Mesothelial cell of epicardium (in vitro differentiated cells): ENCODE results near the gene DBNL. TPM values are rescaled to one million over a fixed set of nuclear protein-coding genes. Genes with fewer than 3 reads are reported as not detected.

Experiments
- DNase-seq, 2 experiments: peaks; one replicate each; pipeline ENCODE4 v3.0.0; 2021; ENCODE audit warnings: low spot score in 2 of 2; ENCODE audit not compliant: unreplicated experiment in 2 of 2
- H3K27ac Mint-ChIP-seq: 2 replicates; pipeline ENCODE4 v1.8.0; 2021; ENCODE audit warnings: mixed read lengths
- H3K27me3 Mint-ChIP-seq: 2 replicates; pipeline ENCODE4 v1.8.0; 2021; ENCODE audit warnings: low read depth, mixed read lengths
- H3K36me3 Mint-ChIP-seq: 2 replicates; pipeline ENCODE4 v1.8.0; 2021; ENCODE audit warnings: mixed read lengths
- H3K4me1 Mint-ChIP-seq: 2 replicates; pipeline ENCODE4 v1.8.0; 2021; ENCODE audit warnings: mixed read lengths
- H3K4me3 Mint-ChIP-seq: 2 replicates; pipeline ENCODE4 v1.8.0; 2021; ENCODE audit warnings: mild to moderate bottlenecking, moderate library complexity, mixed read lengths
- H3K9me3 Mint-ChIP-seq: 2 replicates; pipeline ENCODE4 v1.8.0; 2021; ENCODE audit warnings: mixed read lengths
- CTCF ChIP-seq: fragments of 200-600 bp; sonication (generic); IDR thresholded peaks from one replicate; pipeline ENCODE4 v1.5.0; 2021; ENCODE audit warnings: antibody characterized with exemption; ENCODE audit not compliant: unreplicated experiment
- total RNA-seq: library from RNA; stranded (reverse); gene quantifications from 3 replicates; pipeline ENCODE4 v1.2.1, GENCODE V29; 2021

DBNL gene
- total RNA-seq, 1 donor from 2014 or later = 70.9 TPM

- TF ChIP-seq CTCF = no peak
- peaks cover 20% of the 10 kb centered on the region for H3K36me3 Mint-ChIP-seq
- H3K9me3 Mint-ChIP-seq = peaks cover 1% of the 10 kb centered on the region
- H3K4me3 Mint-ChIP-seq = no peak overlapping the region
- H3K27me3 Mint-ChIP-seq = peaks cover 9% of the 10 kb centered on the region
- H3K4me1 Mint-ChIP-seq = peaks cover 7% of the 10 kb centered on the region
- no peak for DNase-seq
- H3K27ac Mint-ChIP-seq = no peak overlapping the region
Measured at GRCh38 chr7:44060948-44061644, 16.6 kb downstream of the DBNL start.

- peaks cover 15% of the 10 kb centered on the region for H3K36me3 Mint-ChIP-seq
- no peaks in the 10 kb centered on the region for H3K9me3 Mint-ChIP-seq
- no peak overlapping the region for H3K4me3 Mint-ChIP-seq
- H3K27ac Mint-ChIP-seq = no peak overlapping the region
- H3K27me3 Mint-ChIP-seq = peaks cover 9% of the 10 kb centered on the region
- TF ChIP-seq CTCF = no peak
- no peak for DNase-seq
- peaks cover 9% of the 10 kb centered on the region for H3K4me1 Mint-ChIP-seq
Measured at GRCh38 chr7:44061645-44062179, 17.2 kb downstream of the DBNL start.

- Mint-ChIP-seq H3K9me3 (no peaks in the 10 kb centered on the region), H3K4me1 (peaks cover 13% of the 10 kb centered on the region), H3K27me3 (peaks cover 9% of the 10 kb centered on the region), H3K4me3 (no peak overlapping the region), H3K27ac (no peak overlapping the region), H3K36me3 (peaks cover 15% of the 10 kb centered on the region)
- TF ChIP-seq CTCF = no peak
- no peak for DNase-seq
Measured at GRCh38 chr7:44062180-44062902, 17.8 kb downstream of the DBNL start.

- no peak for DNase-seq
- Mint-ChIP-seq H3K27ac (no peak overlapping the region), H3K36me3 (peaks cover 10% of the 10 kb centered on the region), H3K9me3 (no peaks in the 10 kb centered on the region), H3K4me3 (no peak overlapping the region), H3K27me3 (peaks cover 9% of the 10 kb centered on the region), H3K4me1 (peaks cover 13% of the 10 kb centered on the region)
- no peak for TF ChIP-seq CTCF
Measured at GRCh38 chr7:44062903-44063295, 18.4 kb downstream of the DBNL start.

GRCh38 chr7:44063547-44063893 lies 19.0 kb downstream of the DBNL start:
- DNase-seq = no peak
- no peak for TF ChIP-seq CTCF
- no peak overlapping the region for H3K27ac Mint-ChIP-seq
- peaks cover 6% of the 10 kb centered on the region for H3K36me3 Mint-ChIP-seq
- H3K4me1 Mint-ChIP-seq = peaks cover 13% of the 10 kb centered on the region
- H3K4me3 Mint-ChIP-seq = no peak overlapping the region
- no peaks in the 10 kb centered on the region for H3K9me3 Mint-ChIP-seq
- peaks cover 9% of the 10 kb centered on the region for H3K27me3 Mint-ChIP-seq
